HL-60 (cell line): ENCODE results near the gene ZSCAN22.

Experiments
- DNase-seq, 2 experiments: peaks; one replicate each; pipeline ENCODE4 v3.0.0-alpha.2; 2010 to 2020; ENCODE audit warnings: low read depth in 1 of 2, low spot score in 1 of 2
- H3K27ac ChIP-seq: fragments of 250-450 bp; sonication (Bioruptor Pico); replicated peaks from 2 replicates; pipeline ENCODE4 v1.5.1; 2020; ENCODE audit warnings: mild to moderate bottlenecking, moderate library complexity
- H3K27me3 ChIP-seq: fragments of 250-450 bp; sonication (Bioruptor Pico); 2 replicates; pipeline ENCODE4 v1.5.1; 2021; ENCODE audit warnings: mild to moderate bottlenecking, moderate library complexity; ENCODE audit not compliant: insufficient read depth, poor library complexity, severe bottlenecking
- H3K4me3 ChIP-seq: replicated peaks from 2 replicates; pipeline ENCODE4 v1.5.1; 2011; ENCODE audit warnings: mild to moderate bottlenecking, control low read depth, low read length; ENCODE audit not compliant: insufficient read depth
- GABPA ChIP-seq: IDR thresholded peaks from 2 replicates; pipeline ENCODE4 v1.6.1; 2012; ENCODE audit warnings: low read depth
- POLR2AphosphoS5 ChIP-seq: IDR thresholded peaks from 2 replicates; pipeline ENCODE4 v1.6.1; 2012; ENCODE audit warnings: low read depth
- SPI1 ChIP-seq: IDR thresholded peaks from 2 replicates; pipeline ENCODE4 v1.6.1; 2012; ENCODE audit warnings: low read depth, mild to moderate bottlenecking, borderline replicate concordance
- TF ChIP-seq, protein P1 (sequence below): IDR thresholded peaks from one replicate; pipeline ENCODE4 v1.5.1; 2011; ENCODE audit warnings: low read length, control low read depth, inconsistent platforms; ENCODE audit not compliant: insufficient read depth
- TF ChIP-seq, protein P2 (sequence below): IDR thresholded peaks from 2 replicates; pipeline ENCODE4 v1.6.1; 2012; ENCODE audit warnings: low read depth; ENCODE audit not compliant: insufficient replicate concordance

The ZSCAN22 gene

DNA sequence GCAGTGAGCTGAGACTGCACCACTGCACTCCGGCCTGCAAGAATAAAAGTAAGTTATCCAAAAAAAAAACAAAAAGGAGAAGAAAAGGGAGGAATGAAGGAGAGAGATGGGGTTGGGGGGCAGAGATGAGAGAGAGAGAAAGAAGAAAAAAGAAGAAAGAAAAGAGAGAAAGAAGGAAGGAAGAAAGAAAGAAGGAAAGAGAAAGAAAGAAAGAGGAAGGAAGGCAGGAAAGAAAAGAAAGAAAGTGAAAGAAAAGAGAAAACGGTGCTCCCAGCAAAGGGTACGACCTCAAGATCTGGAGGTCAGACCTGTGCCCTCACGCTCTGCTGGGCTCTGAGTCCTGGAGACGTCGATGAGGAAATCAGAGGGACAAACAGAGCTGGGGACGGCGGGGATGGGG is 22.8 kb downstream of the ZSCAN22 start:
- TF ChIP-seq POLR2AphosphoS5: no peak
- no peak for DNase-seq
- Histone ChIP-seq H3K27me3 (peaks cover 4% of the 10 kb centered on the region), H3K4me3 (no peak overlapping the region), H3K27ac (no peak overlapping the region)

DNA sequence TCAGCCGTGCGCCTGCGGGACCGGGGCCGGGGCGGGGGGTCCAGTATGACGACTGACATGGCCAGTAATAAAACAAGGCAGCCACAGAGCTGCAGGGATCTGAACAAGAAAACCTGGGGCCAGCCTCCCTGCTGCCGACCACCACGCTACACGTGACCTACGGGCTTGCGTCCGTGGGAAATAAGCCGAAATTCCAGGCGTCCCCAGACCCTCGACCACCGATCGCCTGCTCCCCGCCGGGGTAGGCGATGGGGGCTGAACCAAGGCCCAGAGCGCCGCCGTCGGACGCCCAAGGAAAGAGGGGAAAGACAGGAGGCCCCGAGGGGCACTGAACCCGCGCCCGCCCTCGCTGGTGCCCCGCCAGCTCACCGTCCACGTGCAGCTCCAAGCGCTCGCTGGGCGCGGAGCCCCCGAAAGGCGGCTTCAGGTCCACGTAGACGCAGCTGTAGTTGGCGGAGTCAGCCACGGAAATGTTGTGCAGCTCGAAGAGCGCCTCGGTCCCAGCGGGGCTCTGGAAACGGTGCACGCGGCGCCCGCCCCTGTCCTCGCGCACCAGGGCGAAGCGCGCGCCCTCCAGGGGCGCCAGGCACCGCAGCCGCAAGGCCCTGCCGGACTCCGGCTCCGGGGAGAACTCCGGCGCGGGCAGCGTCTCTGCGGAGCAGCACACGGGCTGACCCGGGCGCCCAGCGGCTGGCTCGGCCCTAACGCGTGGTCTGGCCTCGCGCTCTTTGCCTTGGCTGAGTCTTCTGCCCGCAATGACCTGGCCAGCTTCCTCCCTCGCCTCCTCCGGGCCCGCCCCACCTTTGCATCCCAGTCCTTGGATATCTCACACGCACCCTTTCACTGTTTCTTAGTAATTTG is 23.4 kb downstream of the ZSCAN22 start:
- DNase-seq: no peak
- H3K27ac ChIP-seq: no peak overlapping the region

DNA sequence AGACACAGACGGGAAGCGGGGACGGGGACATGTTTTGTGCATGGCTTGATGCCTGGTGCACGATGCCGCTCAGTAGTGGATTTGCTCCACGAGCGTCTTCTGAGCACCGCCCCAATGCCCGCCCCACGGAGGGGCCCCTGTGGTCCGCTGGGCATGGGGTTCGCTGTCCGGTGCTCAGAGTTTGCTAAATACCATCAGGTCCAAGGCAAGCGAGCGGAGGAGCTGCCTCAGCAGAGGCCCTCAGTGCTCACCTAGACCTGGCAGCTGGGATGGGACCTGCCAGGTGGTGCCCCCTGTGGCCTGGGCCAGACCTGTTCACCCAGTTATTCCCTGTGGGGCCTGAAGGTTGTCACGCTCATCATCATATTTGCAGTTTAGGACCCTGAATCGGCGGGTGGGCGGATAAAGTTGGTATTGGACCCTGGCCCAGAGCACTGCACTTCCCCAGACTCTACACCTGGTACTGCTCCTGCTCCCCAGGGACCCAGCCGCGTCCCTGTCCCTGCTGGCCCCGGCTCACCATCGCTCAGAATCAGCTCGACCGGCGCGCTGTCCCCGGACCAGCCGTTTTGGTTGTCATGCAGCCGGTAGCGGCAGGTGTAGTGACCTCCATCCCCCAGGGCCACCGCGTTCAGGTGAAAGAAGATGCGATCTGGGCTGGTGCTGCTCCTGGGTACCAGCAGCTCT is 24.2 kb downstream of the ZSCAN22 start:
- Histone ChIP-seq H3K27me3 (peaks cover 4% of the 10 kb centered on the region), H3K27ac (no peak overlapping the region), H3K4me3 (no peak overlapping the region)
- TF ChIP-seq, protein P1, sequence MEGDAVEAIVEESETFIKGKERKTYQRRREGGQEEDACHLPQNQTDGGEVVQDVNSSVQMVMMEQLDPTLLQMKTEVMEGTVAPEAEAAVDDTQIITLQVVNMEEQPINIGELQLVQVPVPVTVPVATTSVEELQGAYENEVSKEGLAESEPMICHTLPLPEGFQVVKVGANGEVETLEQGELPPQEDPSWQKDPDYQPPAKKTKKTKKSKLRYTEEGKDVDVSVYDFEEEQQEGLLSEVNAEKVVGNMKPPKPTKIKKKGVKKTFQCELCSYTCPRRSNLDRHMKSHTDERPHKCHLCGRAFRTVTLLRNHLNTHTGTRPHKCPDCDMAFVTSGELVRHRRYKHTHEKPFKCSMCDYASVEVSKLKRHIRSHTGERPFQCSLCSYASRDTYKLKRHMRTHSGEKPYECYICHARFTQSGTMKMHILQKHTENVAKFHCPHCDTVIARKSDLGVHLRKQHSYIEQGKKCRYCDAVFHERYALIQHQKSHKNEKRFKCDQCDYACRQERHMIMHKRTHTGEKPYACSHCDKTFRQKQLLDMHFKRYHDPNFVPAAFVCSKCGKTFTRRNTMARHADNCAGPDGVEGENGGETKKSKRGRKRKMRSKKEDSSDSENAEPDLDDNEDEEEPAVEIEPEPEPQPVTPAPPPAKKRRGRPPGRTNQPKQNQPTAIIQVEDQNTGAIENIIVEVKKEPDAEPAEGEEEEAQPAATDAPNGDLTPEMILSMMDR: no peak
- TF ChIP-seq POLR2AphosphoS5 (no peak), SPI1 (no peak), GABPA (no peak)
- TF ChIP-seq, protein P2, sequence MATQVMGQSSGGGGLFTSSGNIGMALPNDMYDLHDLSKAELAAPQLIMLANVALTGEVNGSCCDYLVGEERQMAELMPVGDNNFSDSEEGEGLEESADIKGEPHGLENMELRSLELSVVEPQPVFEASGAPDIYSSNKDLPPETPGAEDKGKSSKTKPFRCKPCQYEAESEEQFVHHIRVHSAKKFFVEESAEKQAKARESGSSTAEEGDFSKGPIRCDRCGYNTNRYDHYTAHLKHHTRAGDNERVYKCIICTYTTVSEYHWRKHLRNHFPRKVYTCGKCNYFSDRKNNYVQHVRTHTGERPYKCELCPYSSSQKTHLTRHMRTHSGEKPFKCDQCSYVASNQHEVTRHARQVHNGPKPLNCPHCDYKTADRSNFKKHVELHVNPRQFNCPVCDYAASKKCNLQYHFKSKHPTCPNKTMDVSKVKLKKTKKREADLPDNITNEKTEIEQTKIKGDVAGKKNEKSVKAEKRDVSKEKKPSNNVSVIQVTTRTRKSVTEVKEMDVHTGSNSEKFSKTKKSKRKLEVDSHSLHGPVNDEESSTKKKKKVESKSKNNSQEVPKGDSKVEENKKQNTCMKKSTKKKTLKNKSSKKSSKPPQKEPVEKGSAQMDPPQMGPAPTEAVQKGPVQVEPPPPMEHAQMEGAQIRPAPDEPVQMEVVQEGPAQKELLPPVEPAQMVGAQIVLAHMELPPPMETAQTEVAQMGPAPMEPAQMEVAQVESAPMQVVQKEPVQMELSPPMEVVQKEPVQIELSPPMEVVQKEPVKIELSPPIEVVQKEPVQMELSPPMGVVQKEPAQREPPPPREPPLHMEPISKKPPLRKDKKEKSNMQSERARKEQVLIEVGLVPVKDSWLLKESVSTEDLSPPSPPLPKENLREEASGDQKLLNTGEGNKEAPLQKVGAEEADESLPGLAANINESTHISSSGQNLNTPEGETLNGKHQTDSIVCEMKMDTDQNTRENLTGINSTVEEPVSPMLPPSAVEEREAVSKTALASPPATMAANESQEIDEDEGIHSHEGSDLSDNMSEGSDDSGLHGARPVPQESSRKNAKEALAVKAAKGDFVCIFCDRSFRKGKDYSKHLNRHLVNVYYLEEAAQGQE: no peak
- DNase-seq: no peak

More for the DNA sequence above, 23.4 kb downstream of the ZSCAN22 start:
- Histone ChIP-seq H3K4me3 (no peak overlapping the region), H3K27me3 (peaks cover 4% of the 10 kb centered on the region)
- TF ChIP-seq, protein P2: no peak
- TF ChIP-seq, protein P1: no peak
- TF ChIP-seq POLR2AphosphoS5: no peak
- TF ChIP-seq SPI1: no peak
- no peak for TF ChIP-seq GABPA

DNA sequence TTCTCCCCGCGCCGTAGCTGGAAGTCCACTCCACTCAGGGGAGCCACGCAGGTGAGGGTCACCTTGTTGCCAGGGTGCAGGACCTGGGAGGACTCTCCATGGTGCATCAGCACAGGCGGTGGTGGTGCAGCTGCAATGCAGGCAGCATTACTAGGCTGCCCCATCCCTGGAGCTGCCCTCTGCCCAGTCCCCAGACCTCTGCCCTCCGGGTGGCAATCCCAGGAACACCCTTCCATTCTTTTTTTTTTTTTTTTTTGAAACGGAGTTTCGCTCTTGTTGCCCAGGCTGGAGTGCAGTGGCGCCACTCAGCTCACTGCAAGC is 24.7 kb downstream of the ZSCAN22 start:
- no peak for DNase-seq
- Histone ChIP-seq H3K27ac (no peak overlapping the region), H3K4me3 (no peak overlapping the region), H3K27me3 (peaks cover 4% of the 10 kb centered on the region)
- TF ChIP-seq GABPA (no peak), POLR2AphosphoS5 (no peak)
